Measurements from ENCODE around the gene FRMPD4.

The FRMPD4 gene

DNA sequence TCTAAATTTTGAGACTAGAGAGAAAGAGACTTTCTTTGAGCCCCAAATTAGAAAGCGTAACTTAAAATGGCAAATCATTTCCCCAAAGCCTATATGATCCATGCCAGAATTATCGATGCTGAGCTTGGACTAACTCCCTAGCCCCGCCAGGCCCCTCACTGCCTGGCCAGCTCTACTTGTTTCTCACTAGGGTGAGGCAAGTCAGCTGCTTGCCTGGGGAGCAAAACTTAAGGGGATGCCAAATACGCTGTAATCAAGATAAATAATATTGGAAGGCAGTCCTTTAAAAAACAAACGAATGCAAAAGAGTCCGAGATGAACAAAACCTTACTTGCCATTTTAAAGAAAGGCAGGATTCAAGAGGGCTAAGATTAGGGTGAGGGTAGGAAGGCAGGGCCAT lies 236.0 kb downstream of the FRMPD4 start:
- DNase-seq = no peak

DNA sequence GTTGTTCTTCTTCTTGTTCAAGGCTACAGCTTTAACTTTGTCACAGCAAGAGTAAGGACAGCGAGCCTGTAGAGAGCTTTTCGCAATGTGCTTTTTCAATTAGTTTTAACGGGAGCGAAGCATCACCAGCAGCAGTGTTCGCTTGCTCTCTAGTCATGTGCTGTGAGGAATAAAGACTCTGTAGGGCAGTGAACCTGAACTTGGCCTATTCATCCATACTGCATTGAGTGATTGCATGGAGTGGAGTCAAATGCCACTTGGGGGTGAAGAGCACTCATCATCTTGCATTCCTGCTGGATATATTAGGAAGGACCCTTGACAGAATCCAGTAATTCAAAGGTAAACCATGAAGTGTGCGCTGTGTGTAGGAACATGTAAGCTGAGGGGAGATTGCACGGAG lies 240.0 kb downstream of the FRMPD4 start:
- no peak for DNase-seq

DNA sequence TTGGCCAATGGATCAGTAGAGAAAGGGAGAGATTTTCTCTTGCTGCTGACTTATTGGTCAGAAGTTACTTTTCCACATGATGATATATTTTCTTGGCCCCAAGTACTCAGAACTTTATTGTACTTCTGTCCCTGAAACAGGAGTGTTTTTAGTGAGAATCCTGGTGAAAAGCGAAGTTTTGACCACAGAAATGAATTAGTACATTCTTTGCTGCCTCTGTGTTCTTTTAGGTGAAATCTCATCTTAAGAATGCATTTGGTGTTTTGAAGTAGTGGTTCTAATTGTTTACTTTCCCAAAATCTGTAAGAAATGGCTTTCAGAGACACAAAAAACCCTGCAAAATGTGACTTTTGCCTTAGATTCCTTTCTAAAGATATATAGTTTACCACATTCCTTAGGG lies 240.4 kb downstream of the FRMPD4 start:
- no peak for DNase-seq

DNA sequence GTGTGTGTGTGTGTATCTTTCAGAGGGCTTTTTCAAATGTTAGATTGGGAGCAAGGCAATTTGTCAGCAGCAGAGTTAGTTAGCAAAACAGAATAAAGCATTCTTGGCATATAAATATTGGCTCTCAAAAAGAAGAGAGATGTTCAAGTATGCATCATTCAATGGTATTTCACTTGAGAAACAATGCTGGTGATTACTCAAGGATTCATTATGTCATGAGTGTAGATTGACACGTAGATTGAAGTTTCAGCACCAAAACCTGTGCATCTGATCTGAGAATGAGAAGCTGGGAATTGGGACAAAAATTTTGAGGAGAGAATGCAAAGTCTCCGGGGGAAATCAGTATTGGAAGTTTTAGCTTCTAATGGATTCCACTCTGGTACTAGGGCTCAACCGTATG lies 241.4 kb downstream of the FRMPD4 start:
- no peak for DNase-seq

DNA sequence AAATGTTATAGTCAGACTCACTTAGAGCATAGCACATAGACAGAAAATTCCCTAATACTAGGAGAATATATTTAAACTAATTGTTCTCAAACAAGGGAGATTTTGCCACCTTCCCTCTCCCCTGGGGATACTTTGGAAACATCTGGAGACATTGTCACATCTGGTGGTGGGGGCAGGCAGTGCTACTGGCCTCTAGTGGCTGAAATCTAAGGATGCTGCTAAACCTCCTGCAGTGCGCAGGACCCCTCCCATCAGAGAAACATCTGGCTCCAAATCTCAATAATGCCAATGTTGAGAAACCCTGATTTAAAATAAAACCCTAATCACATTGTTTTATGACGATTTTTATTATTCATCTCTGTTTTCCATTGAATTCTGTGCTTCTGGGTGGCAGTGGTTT lies 244.9 kb downstream of the FRMPD4 start:
- DNase-seq = no peak

DNA sequence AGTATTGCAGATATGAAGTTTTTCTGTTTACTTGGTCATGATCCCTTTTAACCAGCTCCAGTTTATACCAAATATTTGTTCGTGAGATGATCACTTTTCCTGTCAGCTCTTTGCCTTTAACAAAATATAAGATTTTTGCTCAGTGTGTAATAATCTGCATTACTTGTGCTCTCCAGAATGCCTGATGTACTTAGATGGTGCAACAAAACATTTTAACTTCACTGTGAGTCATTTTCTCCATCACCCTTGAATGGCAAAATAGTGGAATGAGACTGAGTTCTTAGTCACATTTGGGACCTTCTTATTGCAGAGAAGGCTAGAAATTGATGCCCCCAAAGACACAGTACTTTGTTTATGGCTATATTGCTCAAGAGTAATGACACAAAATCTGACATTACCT lies 252.0 kb downstream of the FRMPD4 start:
- DNase-seq = no peak

DNA sequence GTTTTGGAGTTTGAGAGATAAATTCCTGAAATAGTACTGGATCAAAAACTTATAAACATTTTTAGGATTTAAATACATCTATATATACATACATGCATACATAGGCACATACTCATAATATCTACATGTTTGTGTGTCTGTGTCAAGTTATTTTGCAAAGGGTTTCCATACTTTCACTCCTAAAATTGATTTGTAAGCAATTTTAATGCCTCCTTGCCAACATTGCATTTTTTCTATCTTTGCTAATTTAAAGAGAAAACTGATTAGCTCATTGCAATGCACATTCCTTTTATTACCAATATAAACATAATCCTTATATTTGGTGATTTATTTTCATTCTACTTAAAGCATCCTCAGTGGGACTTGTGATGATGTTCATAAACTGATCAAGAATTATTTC lies 258.3 kb downstream of the FRMPD4 start:
- no peak for DNase-seq

DNA sequence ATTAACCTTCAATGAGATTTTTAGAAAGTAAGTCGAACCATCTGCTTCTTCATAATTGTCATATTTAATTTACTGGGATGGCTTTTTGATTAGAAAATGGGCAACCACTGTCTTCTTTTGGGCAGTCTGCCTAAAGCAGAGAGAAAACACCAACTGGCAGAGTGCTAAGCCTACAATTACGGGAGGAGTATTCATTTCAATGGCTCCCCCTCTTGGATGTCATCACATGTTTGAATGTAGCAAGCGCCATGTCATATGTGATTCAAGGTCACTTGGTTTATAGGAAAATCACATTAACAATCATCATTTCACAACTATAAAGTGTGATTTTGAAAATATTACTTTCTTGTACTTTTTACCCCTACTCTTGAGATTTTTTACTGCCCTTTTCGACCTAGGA lies 261.9 kb downstream of the FRMPD4 start:
- peak; percentile 87 for DNase-seq

DNA sequence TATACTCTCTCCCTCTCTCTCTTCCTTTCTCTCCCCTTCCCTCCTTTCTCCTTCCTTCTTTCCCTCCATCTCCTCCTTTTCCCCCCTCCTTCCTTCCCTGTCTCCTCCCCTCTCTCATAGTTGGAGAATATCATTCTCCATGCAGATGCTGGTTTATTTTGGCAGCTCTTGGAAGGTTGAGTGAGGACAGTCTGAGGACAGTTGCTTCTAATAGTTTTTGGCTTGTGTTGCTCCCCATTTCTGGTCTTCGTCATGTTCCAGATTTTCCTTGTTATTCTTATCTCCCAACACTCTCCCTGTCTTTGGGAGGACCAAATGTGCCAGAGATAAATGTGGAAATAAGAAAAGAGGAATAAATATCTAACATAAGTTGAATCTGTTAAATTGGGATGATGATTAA lies 263.0 kb downstream of the FRMPD4 start:
- peak; percentile 64 for DNase-seq

DNA sequence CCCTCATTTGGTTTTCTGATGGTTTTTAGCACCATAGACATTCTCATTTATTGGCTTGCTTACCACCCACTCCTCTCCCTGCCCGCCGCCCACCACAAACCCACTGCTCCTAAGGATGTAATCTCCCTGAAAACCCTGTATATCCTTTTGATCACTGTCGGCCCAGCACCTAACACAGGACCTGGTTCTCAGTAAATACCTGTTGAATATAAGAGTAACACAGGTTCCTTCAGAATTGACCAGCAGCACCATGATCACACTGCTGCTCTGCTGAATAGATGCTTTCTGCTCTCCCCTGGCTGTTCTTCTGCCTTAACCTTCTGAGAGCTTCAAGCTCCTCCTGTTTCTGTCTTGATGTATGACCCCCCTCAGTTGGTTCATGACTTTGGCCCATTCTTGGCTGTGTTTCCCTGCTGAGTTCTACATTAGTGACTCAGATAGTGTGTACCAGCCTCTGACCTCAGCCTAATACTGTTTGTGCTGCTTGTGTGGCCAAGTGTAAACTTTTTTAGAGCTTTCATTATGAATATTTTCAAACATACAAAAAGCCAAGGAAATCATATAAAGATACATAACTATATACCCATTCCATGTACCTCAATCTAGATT lies 265.3 kb downstream of the FRMPD4 start:
- no peak for DNase-seq

DNA sequence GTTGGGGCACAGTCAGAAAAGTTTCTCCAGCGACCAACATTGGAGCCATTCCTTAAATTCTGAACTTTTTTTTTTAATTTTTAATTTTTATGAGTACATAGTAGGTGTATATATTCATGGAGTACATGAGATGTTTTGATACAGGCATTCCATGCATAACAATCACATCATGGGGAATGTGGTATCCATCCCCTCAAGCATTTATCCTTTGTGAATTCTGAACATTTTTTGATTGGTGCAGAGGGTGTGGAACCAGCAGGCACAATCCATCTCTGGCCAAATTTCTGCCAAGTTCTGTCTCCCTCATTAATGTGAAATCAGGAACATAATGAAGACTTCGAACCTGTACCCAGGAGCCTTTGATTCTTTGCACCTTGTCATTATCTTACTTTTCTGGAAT lies 267.0 kb downstream of the FRMPD4 start:
- DNase-seq = no peak

DNA sequence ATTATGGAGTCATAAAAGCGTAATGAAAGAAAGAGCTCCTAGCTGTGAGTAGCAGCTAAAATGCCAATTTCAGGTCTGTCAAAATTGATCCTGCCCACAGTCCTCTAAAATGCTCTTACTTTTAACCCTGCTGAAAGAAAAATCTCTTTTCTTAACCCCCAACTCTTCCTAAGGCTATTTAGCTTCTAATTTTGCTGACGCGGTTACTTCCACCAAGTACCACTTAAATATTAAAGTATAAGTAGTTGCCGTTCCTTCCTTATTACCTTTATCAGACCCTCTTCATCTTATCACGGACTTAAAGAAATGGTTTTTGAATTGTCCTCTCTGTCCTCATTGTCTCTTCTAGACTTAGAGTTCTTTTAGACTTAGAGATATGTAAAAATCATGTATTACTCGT lies 272.2 kb downstream of the FRMPD4 start:
- DNase-seq = no peak

DNA sequence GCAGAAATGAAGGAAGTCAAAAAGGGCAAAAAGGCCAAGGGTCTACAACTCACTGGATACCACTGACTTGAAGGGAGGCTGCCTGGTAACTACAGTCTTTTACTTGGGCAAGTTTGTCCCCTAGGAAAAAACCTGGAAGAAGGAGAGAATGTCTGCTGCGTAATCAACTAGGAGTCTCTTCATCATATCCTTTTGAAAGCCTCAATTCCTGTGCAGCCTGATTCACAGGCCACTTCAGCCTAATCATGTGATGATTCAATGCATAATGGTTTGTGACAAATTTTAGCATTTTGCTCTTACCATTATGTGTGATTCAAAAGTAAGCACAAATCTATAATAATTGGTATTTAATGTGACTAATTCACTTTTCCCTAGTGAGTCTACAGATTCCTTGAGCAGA lies 273.6 kb downstream of the FRMPD4 start:
- no peak for DNase-seq

DNA sequence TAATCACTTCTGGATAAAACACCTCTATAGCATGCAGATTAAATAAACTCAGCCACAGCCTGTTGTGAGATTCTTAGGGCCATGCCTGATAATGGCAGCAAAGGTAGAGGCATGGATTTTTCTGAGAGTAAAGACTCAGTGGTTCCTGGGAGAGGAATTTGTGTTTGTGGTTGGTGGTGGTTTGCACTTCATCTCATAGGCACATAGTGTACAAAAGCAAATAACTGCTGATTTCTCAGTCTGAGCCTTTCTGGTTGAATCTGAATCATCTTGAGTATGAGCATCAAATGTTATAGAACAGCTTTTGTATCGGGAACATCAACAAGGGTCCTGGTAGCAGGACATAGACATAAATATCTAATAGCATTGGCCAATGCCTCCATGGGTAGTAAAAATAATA lies 274.3 kb downstream of the FRMPD4 start:
- DNase-seq = no peak

DNA sequence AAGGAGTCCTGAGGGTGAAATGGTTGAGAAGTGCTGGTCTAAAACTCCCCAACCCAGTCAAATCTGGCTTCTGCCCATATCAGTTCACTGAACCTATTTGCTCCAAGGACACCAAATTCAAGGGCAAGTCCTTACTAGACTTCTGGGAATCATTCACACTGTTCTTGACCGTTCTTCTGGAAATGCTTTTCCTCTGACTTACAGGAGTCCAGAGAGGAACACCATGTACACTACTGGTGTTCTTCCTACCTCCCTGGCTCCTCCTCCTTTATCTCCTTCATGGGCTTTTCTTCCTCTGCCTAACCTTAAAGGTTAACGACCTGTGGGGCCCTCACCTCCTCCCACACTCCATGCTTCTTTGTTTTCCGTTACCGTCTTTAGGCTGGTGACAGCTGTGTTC lies 281.3 kb downstream of the FRMPD4 start:
- no peak for DNase-seq

DNA sequence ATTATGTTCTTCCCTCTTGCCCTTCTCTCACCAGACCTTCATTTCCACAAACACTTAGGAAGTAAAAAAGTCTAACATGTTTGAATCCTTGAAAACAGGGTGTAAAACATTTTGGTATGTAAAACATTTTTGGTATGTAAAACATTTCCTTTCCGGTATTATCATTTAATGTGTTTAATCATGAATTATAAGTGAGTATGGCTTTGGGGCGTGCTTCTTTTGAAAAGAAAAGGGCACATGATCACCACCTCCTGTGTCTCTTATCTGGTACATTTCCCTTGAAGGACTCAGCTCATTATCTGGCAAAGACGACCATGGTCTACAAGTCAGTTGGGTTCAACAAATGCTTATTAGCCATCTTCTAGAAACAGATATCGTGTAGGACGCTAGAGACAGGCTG lies 283.6 kb downstream of the FRMPD4 start:
- no peak for DNase-seq

DNA sequence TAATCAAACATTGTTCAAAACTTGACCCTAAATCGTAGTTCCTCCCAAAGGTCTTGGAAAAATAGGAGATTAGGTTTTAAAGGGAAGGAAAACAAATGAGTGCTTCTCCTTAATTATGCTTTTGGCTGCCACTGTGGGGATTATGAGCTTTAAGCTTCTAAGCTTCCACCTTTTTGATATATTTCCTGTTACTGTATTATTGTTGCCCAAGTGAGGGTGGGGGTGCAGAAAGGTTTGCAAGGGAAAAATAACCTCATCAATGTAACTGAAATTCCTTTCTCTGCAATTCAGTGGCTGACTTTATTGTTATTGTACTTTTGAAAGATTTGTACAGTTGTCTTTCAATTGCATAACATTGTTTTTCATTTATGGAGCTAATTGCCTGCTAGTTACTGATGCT lies 285.1 kb downstream of the FRMPD4 start:
- DNase-seq = no peak

DNA sequence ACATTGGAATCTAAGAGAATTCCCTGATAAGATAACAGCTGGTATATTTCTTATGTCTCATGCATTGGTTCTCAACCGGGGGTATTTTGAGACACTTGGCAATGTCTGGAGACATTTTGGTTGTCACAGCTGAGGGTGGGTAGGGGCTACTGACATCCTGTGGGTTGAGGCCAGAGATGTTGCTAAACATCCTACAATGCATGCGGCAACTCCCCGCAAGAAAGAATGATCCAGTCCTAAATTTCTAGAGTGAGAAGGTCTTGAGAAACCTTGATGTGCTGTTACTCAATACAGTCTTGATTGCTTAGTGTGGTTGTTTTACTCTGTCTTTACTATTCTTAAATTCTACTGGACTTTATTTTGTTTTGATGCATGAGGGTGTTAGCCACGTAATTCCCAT lies 287.2 kb downstream of the FRMPD4 start:
- DNase-seq = no peak

DNA sequence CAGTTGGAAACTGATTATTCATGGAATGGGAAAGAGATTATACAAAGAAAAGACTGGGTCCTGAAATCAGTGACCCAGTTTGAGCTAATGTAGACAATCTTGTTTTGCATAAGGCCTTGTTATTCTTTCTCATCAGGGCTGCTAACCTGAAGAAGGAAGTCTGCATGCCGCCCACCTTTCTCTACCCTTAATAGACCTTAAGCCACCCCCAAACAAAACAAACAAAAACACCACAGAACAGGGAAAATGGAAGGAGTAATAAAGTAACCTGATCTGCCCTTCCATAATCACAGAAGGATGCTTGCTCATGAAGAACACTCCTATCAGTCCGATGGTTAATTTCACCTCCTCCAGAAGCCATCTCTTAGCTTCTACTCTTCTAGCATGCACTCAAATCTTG lies 288.1 kb downstream of the FRMPD4 start:
- no peak for DNase-seq

DNA sequence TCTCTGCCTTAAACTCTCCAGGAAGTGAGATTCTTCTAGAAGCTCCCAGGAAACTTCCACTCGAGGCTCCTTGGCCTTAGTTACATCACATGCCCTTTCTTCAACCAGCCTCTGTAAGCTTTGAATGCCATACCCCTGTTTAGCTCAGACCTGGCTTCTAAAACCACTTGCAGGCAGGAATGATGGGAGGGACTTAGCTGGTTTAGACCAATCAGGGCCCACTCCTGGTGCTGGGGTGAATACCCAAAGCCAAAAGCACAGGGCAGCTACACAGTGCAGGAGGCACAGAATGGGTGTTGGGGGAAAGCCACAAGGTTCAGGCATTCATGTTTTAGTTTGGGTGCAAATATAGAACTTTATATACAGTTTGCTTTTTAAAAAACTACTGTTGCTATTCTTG lies 296.2 kb downstream of the FRMPD4 start:
- DNase-seq = no peak

DNA sequence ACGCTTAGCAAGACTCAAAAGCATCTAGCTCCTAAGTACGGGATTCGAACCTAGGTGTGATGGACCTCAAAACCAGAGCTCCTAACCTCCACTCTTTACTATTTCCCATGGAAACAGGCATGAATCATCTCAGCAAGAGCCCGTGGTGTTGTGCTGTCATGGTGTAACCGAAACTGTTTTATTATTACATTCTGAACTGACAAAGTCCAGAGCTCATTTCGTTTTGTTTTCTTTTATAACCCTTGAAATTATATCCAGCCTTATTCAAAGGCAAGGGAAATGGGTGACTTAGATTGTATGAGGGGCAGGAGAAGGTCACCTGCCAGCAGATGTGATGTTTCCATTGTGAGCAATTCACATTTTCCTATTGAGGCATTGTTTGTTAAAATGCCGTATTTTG lies 301.1 kb downstream of the FRMPD4 start:
- DNase-seq = no peak

DNA sequence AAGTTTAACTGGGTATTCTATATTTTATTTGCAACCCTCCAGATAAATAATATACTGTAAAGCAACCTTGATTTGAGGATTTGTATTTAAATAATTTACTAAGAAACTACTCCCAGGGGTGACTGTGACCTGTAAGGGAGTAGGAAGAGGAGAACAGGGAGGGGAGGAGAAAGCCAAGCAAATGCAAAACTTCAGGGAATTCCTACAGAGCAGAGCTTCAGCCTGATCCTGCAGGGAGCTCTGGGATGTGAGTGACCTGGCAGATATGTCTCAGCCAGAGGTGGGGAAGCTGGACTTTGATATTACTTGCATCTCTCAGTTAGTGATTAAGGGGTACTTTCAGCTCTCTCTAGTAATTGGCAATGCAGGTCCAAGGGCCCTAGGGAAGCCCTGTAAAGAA lies 302.0 kb downstream of the FRMPD4 start:
- DNase-seq = no peak

DNA sequence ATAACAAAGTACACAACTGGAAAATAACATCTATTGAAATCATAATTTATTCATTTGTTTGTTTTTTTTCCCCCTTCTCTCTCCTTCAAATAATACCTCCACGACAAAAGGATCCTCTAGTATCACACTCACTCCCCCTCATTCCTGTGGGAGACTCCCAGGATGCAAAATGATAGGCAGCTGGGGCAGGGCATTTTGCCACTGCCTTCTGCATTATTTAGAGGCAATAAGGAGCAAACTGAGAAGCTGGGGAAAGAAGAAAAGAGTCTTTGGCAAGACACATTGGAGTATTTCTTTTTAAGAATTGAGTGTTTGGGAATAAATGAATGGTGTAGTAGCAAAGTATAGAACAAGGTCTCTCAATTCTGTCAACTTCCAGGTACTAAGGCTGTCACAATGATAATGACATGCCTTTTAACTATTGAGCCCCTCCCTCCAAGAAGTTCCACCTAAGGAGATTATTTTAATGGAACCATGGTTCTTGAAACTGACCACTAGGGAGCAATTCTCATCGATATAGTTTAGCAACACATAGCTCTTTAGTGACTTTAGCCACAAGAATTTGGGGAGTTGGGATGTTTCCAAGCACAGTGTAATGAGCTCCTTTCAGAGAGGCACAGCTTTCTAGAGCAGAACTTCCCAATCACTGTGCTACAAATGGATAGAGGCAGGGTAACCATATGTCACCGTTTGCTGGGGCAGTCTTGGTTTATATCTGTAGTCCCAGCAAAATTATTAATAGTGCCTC lies 303.3 kb downstream of the FRMPD4 start:
- peak; percentile 55 for DNase-seq

DNA sequence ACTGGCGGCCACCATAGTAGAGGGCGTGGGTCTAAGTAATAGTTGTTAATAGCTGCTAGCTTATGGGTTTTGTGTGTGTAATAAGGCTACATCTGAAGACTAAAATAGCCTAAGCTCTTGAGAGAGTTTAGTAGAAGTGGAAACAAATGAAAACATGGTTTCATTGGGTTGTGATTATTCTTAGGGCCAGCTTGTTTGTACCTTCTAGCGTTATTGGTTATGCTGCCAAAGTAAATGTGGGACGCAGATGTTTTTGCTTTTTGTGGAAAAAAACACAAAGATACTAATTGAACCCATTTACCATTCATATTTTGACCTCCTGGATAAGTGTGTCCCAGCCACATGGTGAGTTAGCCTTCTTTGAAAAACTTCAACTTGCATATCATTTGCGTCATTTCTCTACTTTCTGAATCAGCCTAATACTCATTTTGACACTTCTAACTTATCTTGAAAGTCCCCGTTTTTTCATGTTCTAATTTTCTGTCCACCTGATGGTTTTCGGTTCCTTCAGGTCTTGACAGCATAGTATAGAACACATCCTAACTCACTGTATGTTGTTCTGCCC lies 305.3 kb downstream of the FRMPD4 start:
- DNase-seq = no peak

Data from NCI-H446 treated with DMSO at 0.1 percent for 48 hours (cell line).